Fibroblast of skin of right quadriceps (primary cell): ENCODE data around the gene GFOD2.

Experiments
- DNase-seq: peaks from one replicate; pipeline ENCODE4 v3.0.0-alpha.2; 2013

The GFOD2 gene

GRCh38 chr16:67656344-67657016 is 62.6 kb downstream of the GFOD2 start:
- DNase-seq: no peak

GRCh38 chr16:67655363-67655762 is 63.8 kb downstream of the GFOD2 start:
- DNase-seq: no peak

- no peak for DNase-seq
Observed at GRCh38 chr16:67654403-67654911, 64.7 kb downstream of the GFOD2 start.

DNA sequence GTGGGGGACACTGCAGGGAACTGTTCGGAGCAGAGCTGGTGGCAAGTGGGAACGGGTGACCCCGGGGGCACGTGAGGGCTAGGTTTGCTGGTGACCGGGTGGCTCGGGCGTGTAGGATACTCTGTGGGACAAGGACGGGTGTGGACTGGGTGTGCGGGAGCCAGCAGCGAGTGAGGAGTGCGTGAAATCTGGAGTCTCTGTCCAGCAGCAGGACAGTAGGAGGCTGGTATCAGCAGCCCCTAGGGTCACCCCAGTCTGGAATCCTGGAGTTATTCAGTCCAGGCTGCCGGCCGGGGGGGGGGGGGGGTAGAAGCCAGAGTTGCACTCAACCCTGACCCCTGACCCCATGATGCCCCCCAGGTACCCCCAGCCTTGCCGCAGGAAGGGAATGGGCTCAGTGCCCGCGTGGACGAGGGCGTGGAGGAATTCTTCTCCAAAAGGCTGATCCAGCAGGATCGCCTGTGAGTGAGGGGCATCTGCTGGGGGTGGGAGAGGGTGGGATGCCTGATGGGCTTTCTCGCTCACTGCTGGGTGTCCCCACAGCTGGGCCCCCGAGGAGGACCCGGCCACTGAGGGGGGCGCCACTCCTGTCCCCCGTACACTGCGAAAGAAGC is 65.2 kb downstream of the GFOD2 start:
- no peak for DNase-seq

DNA sequence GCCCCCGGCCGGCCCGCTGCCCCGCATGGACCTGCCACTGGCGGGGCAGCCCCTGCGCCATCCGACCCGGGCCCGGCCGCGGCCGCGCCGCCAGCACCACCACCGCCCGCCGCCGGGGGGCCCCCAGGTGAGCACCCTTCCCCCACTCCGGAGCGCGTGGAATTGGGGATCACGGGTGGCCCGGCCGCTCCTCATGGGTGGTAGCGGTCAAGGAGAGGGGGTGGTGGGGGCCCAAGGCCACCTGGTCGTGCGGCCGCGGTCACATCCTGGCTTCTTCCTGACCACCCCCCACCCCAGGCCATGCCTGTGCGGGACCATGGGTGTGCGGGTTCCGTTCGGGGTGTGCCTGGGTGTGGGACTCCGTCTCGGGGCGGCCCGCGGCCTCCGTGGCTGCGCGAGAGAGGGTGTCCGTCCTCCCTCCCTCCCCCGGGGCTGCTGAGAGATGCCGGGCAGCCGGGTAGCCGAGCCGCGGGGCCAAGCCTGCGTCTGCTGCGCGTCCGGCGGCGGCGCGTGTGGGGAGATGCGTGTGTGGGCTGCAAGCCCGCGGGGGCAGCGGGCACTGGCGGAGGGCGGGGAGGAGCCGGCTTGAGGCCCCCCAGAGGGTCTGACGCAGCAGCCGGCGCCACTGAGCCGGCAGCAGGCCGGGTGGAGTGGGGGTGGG is 65.9 kb downstream of the GFOD2 start:
- peak; percentile 28 for DNase-seq

DNA sequence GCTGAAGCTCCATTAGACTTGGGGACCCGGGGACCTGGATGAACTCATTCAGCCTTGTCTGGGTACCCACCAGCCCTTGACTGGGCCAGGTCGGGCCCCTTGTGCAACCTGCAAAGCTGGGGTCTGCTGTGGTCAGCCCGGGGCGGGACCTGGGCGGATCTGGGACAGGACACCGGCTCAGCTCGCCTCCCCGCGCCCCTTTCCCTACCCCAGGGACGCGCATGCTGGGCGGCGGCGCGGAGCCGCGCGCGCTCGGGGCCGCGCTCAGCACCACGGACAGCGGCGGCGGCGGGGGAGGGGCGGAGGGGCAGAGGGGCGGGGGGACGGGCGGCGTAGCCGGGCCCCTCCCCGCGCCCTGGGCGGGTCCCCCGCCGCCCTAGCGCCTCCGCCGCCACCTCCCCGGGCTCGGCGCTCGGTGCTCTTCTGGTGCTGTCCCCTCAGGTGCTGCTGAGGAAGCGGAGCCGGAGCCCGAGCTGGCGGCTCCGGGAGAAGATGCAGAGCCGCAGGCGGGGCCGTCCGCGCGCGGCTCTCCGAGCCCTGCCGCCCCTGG is 66.5 kb downstream of the GFOD2 start:
- peak; percentile 27 for DNase-seq

GRCh38 chr16:67651847-67652246 is 67.3 kb downstream of the GFOD2 start:
- no peak for DNase-seq

DNA sequence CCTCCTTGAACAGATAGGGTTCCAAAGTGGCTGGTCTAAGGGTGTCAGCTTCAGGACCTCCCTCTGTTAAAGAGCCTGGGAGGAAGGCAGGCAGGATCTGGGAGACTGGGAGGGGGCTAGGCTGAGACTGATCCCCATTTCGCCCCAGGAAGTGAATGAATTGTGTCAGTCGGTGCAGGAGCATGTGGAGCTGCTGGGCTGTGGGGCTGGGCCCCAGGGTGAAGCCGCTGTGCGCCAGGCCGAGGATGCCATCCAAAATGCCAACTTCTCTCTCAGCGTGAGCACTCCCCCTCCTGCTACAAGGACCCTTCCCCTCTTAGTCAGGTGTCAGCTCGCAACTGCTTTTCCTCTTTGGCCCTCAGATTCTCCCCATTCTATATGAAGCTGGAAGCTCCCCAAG is 68.1 kb downstream of the GFOD2 start:
- DNase-seq: no peak

DNA sequence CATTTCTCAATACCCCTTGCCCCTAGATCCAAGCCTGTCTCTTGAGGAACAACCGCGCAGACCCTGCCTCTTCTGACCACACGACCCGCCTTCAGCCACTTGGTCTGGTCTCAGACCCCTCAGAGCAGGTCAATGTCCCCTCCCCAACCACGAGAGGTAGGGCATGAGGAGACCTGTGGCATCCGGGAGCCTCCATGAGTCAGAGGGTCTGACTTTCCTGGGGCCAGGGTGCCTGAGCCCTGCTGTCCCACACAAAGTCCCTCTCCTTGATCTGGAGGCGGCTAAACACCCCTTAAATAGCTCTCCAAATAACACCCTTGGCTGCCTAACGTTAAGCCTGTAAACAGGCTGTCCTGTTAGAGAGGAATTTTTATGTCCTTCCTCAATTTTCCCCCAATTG is 69.1 kb downstream of the GFOD2 start:
- DNase-seq: no peak

DNA sequence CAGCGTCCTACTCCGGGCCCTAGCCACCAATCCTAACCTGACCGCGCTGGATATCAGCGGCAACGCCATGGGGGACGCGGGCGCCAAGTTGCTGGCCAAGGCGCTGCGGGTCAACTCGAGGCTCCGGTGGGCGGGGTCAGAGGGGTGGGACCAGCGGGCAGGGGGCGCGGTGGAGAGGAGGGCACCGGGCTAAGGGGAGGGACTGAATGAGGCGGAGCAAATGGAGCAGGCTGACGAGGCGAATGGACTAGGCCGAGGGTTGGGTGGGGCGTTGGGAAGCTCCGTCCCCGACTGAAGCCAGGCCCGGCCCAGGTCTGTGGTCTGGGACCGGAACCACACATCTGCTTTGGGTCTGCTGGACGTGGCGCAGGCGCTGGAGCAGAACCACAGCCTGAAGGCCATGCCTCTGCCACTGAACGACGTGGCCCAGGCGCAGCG is 69.6 kb downstream of the GFOD2 start:
- DNase-seq: no peak

DNA sequence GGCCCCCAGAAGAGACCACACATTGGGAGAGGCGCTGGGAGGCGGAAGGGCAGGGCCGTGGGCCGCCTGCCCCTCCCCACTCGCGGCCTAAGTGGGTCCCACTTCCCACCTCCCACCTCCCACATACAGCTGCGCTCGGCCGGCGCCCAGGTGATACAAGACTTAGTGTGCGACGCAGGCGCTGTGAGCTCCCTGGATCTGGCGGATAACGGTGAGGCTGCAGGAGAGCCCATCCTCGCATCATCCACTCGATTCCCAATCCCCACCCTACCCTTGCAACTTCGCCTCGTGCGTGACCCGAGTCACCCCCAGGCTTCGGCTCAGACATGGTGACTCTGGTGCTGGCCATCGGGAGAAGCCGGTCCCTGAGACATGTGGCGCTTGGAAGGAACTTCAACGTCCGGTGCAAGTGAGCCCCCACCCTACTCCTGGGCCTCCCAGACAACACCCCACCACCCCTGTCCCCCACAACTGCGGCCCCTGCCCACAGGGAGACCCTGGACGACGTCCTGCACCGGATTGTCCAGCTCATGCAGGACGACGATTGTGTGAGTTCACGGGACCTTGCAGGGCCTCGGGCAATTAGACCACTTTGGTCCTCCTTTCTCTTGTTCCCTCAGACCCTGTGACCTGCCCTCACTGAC is 70.2 kb downstream of the GFOD2 start:
- DNase-seq: no peak

GRCh38 chr16:67648088-67648763 is 70.9 kb downstream of the GFOD2 start:
- DNase-seq: no peak

GRCh38 chr16:67647681-67648080 is 71.4 kb downstream of the GFOD2 start:
- no peak for DNase-seq

GRCh38 chr16:67647111-67647651 is 71.9 kb downstream of the GFOD2 start:
- no peak for DNase-seq

GRCh38 chr16:67645397-67646121 is 73.6 kb downstream of the GFOD2 start:
- DNase-seq: no peak

DNA sequence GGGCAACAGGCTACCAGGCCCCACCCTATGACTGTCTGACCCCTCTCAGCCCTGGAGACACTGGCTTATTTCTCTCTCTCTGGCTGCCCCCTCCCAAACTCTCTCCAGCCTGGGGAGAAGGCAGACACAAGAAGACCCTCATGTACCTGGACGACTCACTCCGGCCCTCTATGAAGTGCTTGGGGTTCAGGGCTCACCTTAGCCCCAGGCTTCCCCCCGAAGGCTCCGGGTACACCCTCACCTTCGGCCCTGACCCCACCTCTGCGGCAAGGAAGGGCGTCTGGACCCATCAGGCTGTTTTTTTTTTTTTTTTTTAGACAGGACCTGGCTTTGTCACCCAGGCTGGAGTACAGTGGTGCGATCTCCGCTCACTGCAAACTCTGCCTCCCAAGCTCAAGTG is 75.1 kb downstream of the GFOD2 start:
- no peak for DNase-seq

GRCh38 chr16:67641779-67642708 is 77.1 kb downstream of the GFOD2 start:
- DNase-seq: no peak

DNA sequence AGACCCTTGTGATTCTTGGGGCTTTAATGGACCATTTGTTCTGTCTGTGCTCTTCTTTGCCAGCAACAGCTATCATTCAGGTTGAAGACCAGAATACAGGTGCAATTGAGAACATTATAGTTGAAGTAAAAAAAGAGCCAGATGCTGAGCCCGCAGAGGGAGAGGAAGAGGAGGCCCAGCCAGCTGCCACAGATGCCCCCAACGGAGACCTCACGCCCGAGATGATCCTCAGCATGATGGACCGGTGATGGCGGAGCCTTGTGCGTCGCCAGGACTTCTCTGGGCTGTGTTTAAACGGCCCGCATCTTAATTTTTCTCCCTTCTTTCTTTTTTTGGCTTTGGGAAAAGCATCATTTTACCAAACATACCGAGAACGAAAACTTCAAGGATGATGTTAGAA is 81.5 kb downstream of the GFOD2 start:
- DNase-seq: no peak

- DNase-seq: no peak
Observed at GRCh38 chr16:67636713-67637112, 82.4 kb downstream of the GFOD2 start.

DNA sequence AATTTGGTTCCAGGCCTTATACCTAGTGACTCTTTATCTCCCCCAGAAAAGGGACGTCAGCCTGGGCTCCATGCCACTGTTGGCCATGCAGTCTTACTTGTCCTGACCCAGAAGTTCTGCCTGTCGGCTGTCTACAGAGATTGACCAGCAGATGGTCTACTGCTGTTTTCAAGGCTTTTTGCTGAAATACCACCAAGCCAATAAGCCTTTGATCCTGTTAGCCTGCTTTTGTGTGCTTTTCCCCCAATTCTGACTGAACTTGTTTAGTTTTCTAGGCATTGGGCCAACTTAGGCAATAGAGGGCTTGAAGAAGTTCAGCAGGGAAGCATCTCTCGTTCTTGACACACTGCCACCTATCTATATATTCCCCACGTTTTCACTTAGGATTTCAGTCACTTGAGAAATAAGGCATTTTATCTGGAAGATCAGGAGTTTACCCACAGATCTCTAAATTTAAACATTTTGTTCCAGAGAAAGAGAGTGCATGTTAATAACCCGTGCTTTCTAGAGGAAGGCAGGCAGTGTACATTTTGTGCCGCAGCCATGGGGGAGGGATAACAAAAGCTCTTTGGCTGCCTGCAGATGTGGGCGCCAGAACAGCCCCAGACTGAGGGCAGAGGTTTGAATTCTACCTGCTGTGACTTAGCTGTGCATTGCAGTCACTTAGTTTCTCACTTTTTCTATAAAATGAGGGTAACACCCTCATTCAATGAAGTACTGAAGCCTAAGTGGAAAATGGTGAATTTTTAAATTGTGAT is 86.5 kb downstream of the GFOD2 start:
- DNase-seq: peak; percentile 57
